ENCODE results near the gene SNCA. TPM values are rescaled to one million over a fixed set of nuclear protein-coding genes. Genes with fewer than 3 reads are reported as not detected.

SNCA gene
- total RNA-seq (not detected), polyA plus RNA-seq (not detected), total RNA-seq (0 to 0.09 (median 0) reads per million in 6 experiments)

DNA sequence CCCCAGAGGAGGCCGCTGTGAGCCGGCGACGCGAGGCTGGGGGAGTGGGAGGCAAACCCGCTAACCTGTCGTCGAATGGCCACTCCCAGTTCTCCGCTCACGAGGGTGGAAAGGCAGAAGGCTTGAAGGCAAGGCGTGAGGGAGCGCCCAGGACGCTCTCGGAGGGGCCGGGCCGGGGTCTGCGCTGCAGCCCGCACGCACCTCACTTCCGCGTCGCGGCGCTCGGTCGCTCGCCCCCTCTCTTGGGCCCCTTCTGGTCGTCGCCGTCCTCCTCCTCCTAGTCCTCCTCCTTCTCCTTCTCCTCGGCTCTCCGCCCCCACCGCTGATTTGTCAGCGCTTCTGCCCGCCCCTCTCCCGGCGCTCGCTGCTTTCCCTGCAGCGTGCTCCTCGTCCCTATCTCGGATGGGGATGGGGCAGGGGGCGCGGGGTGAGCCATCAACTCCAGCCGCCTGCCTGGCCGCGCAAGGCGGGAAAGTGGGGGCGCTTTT lies at the start of gene SNCA:
SNCA (minus strand) TSS at position 265 of the 488 bp plus-strand sequence. CDS start 1,494 bp downstream, outside the sequence.
- POLR2A ChIA-PET = no interaction called here
- H3K4me1 Mint-ChIP-seq = peaks cover 10 to 23% (median 15%) of the 10 kb centered on the region in 4 donors
- H3K9me3 Mint-ChIP-seq = no peaks in the 10 kb centered on the region
- H3K4me3 Mint-ChIP-seq = peak within 1 kb of the TSS; percentile 64 to 85 (median 80)
- ATAC-seq = peak; percentile 35 to 68
- peaks cover 0 to 1% (median 0%) of the 10 kb centered on the region in 3 donors for H3K36me3 Mint-ChIP-seq
- peak within 1 kb of the TSS in 1 of 10 donors; percentile 33 for H3K27ac Mint-ChIP-seq
- peak in 5 of 10 donors; percentile 4 to 55 (median 17) for DNase-seq
- H3K27me3 Mint-ChIP-seq = peaks cover 40 to 82% (median 49%) of the 10 kb centered on the region in 5 donors

DNA sequence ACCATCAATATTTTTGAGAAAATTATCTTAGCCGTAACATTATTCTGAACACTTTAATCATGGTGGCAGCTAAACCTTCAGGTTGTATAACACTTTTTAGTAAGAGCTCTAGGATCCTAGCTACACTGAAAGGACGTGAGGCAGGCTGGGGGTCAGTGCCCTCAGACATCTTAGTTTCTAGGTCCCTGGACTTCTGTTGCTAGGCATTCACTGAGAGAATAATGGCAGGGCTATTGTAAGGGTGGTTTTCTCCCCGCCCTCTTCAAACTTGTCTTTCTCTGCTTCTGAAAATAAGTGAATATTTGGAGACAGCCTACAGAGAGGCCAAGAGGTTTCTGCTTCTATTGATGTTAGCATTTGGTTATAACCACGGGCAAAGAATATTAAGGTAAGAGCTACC lies 42.3 kb upstream of the SNCA start:
- DNase-seq (no peak), ATAC-seq (no peak)
- Mint-ChIP-seq H3K27ac (no peak overlapping the region), H3K4me3 (no peak overlapping the region), H3K27me3 (peaks cover 0 to 3% (median 0%) of the 10 kb centered on the region in 5 donors), H3K9me3 (no peaks in the 10 kb centered on the region), H3K36me3 (no peaks in the 10 kb centered on the region), H3K4me1 (peaks cover 0 to 7% (median under 1%) of the 10 kb centered on the region in 4 donors)
- POLR2A ChIA-PET = no interaction called here

DNA sequence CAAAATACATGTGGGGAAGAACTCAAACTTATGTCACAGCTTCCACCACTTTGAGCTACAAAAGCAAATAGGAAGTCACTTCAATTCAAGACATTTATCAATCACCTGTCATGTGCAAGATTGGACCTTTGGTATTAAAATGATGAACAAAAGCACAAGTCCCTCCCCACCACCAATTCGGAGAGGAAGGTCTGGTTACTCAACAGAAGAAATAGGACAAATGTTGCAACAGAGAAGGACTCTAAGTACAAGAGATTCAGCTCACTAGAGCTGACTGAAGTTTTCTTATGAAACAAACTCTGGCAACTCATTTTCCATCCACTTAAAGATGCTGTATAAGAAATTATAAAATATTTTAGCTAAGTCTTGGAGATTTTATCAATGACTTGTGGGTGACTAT lies 41.6 kb upstream of the SNCA start:
- POLR2A ChIA-PET = no interaction called here
- peaks cover 0 to 7% (median under 1%) of the 10 kb centered on the region in 4 donors for H3K4me1 Mint-ChIP-seq
- ATAC-seq (no peak), DNase-seq (no peak)
- no peaks in the 10 kb centered on the region for H3K9me3 Mint-ChIP-seq
- no peaks in the 10 kb centered on the region for H3K36me3 Mint-ChIP-seq
- H3K4me3 Mint-ChIP-seq = no peak overlapping the region
- H3K27ac Mint-ChIP-seq = no peak overlapping the region
- H3K27me3 Mint-ChIP-seq = peaks cover 0 to 3% (median 0%) of the 10 kb centered on the region in 5 donors

DNA sequence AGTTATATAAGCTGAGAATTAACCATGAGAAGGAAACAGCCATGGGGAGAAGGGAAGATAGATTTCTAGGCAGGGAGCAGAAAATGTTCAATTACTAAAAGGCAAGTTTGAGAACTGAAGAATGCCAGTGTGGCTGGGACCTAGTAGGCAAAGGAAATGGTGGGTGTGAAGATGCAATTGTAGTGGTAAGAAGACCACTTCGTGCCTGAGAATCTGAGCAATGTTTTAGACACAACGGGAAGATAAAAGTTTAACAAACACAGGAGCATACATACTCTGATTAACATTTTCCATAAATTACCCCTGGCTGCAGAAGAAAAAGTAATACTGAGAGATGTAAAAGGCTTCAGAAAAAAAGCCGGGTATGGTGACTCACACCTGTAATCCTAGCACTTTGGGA lies 39.6 kb upstream of the SNCA start:
- H3K4me1 Mint-ChIP-seq = peaks cover 0 to 7% (median under 1%) of the 10 kb centered on the region in 4 donors
- no peak overlapping the region for H3K27ac Mint-ChIP-seq
- POLR2A ChIA-PET = no interaction called here
- ATAC-seq = no peak
- H3K4me3 Mint-ChIP-seq = no peak overlapping the region
- H3K36me3 Mint-ChIP-seq = no peaks in the 10 kb centered on the region
- peaks cover 0 to 3% (median 0%) of the 10 kb centered on the region in 5 donors for H3K27me3 Mint-ChIP-seq
- DNase-seq = no peak
- no peaks in the 10 kb centered on the region for H3K9me3 Mint-ChIP-seq

DNA sequence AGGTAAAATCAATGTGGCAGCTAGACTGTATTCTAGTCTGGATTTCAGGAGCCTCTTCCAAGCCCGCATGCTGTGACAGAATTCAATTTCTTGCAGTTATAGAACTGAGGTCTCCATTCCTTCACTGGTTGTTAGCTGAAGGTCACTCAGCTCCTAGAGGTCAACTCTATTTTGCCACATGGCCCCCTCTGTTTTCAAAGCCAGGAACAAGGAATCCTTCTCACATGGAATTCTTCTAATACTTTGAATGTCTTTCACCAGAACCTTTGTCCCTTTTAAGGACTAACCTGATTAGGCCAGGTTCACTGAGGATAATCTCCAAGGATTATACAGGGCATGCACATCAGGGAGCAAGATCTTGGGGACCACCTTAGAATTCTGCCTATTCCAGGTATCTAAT lies 34.2 kb upstream of the SNCA start:
- DNase-seq (no peak), ATAC-seq (no peak)
- Mint-ChIP-seq H3K27me3 (peaks cover 3 to 13% (median 6%) of the 10 kb centered on the region in 5 donors), H3K36me3 (peaks cover 0 to 2% (median 0%) of the 10 kb centered on the region in 3 donors), H3K4me1 (peaks cover 0 to 3% (median 0%) of the 10 kb centered on the region in 4 donors), H3K9me3 (peaks cover 0 to 2% (median 0%) of the 10 kb centered on the region in 9 donors), H3K4me3 (no peak overlapping the region), H3K27ac (peak overlapping the region in 1 of 10 donors; percentile 7)
- POLR2A ChIA-PET = no interaction called here

DNA sequence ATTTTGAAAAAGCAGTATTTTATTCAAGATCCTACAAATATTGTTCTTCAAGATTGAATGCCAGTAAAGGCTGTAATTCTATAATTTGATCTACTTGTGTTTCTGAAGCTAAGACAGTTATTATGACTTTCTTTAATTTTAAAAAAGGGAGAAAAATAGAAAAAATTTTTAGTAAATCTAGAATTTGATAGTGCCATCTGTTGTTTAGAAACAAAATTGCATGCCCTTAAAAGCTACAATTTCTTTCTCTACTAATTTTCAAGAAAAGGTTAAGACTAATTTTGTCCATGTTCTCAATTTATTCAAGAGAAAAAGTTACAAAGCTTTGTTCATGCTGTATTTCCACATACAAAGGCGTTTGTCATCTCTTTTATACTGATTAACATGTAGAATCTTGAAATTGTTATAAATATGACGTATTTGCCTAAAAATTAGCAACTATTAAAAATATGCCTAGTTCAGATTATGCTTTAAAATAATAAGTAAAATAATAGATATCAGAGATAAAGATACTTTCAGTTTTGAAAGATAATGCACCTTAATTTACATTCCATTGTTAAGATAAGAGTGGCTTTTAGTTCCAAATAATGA lies 32.1 kb upstream of the SNCA start:
- no peak overlapping the region for H3K27ac Mint-ChIP-seq
- DNase-seq = no peak
- H3K4me1 Mint-ChIP-seq = peaks cover 0 to 2% (median 0%) of the 10 kb centered on the region in 4 donors

DNA sequence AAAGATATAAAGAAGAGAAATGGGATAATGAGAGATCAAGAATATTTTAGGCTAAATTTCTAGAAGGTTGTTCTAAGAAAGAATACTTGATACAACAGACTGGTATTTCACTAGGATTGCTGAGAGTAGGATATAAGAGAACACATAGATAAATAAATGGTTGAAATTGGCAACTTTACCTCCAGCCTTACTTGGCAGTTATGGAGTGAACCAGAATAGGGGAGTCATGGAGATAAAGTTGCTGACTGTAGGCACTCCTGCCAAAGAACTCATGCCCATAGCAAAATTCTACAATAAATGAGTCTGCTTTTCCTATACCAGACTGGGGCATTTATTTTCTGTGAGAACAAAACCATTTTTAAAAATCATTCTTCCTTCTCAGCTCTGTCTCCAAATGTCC lies 31.3 kb upstream of the SNCA start:
- no peak for ATAC-seq

More for the DNA sequence above, 32.1 kb upstream of the SNCA start:
- Mint-ChIP-seq H3K27me3 (peaks cover 6 to 13% (median 8%) of the 10 kb centered on the region in 5 donors), H3K36me3 (peaks cover 0 to 2% (median 0%) of the 10 kb centered on the region in 3 donors), H3K4me3 (no peak overlapping the region), H3K9me3 (peaks cover 0 to 2% (median 0%) of the 10 kb centered on the region in 9 donors)
- ATAC-seq = no peak
- POLR2A ChIA-PET = no interaction called here

DNA sequence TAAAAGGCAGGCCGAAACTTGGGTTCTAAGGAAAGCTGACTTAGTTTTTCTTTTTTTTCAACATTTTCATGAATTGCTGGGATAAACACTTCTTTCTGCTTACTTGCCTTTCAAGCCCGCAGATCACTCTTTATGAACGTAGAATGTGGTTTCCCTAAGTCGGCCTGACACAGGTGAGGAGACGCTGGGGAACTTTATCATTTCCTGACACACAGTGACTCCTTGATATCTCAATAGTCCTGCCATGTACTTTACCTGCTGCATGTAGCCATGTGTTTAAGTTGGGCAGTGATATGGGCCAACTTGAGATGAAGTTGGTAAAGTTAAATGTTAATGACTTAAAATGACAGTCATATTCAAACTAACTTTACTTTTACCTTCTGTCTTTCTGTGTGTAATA lies 26.6 kb upstream of the SNCA start:
- H3K4me1 Mint-ChIP-seq = peaks cover 0 to 2% (median 0%) of the 10 kb centered on the region in 4 donors
- DNase-seq (no peak), ATAC-seq (peak in 1 of 2 donors; percentile 29)
- H3K9me3 Mint-ChIP-seq = peaks cover 0 to 2% (median 0%) of the 10 kb centered on the region in 9 donors
- H3K4me3 Mint-ChIP-seq = no peak overlapping the region
- H3K36me3 Mint-ChIP-seq = peaks cover 0 to 2% (median 0%) of the 10 kb centered on the region in 3 donors
- POLR2A ChIA-PET = no interaction called here
- H3K27me3 Mint-ChIP-seq = peaks cover 6 to 18% (median 12%) of the 10 kb centered on the region in 5 donors
- H3K27ac Mint-ChIP-seq = no peak overlapping the region

More for the DNA sequence above, 31.3 kb upstream of the SNCA start:
- POLR2A ChIA-PET = no interaction called here
- peaks cover 0 to 2% (median 0%) of the 10 kb centered on the region in 4 donors for H3K4me1 Mint-ChIP-seq
- peaks cover 0 to 2% (median 0%) of the 10 kb centered on the region in 9 donors for H3K9me3 Mint-ChIP-seq
- H3K36me3 Mint-ChIP-seq = peaks cover 0 to 2% (median 0%) of the 10 kb centered on the region in 3 donors
- H3K4me3 Mint-ChIP-seq = no peak overlapping the region
- no peak for DNase-seq
- peaks cover 6 to 13% (median 9%) of the 10 kb centered on the region in 5 donors for H3K27me3 Mint-ChIP-seq
- H3K27ac Mint-ChIP-seq = no peak overlapping the region

DNA sequence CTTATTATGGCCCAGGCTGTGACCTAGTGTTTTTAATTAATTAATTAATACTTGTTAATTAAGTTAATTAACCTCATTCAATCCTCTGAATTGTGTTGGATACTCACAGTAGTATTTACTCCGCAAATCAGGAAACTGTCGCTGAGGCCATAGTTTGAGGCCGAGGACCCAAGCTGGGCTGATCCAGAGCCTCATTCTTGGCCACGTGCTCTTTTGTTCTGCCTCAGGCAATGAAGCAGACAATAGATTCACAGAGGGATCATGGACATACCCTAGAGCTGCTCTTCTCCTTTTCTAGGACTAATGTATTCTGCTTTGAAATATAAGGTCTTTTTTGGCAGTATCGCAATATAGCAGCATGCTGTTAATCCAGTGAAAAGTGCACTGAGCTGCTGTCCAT lies 24.0 kb upstream of the SNCA start:
- peaks cover 0 to 2% (median 0%) of the 10 kb centered on the region in 9 donors for H3K9me3 Mint-ChIP-seq
- peaks cover 6 to 16% (median 9%) of the 10 kb centered on the region in 5 donors for H3K27me3 Mint-ChIP-seq
- no peak overlapping the region for H3K27ac Mint-ChIP-seq
- no peak for ATAC-seq
- H3K4me1 Mint-ChIP-seq = peaks cover 0 to 1% (median 0%) of the 10 kb centered on the region in 4 donors
- peaks cover 0 to 3% (median 0%) of the 10 kb centered on the region in 3 donors for H3K36me3 Mint-ChIP-seq
- H3K4me3 Mint-ChIP-seq = no peak overlapping the region
- no peak for DNase-seq
- POLR2A ChIA-PET = no interaction called here

DNA sequence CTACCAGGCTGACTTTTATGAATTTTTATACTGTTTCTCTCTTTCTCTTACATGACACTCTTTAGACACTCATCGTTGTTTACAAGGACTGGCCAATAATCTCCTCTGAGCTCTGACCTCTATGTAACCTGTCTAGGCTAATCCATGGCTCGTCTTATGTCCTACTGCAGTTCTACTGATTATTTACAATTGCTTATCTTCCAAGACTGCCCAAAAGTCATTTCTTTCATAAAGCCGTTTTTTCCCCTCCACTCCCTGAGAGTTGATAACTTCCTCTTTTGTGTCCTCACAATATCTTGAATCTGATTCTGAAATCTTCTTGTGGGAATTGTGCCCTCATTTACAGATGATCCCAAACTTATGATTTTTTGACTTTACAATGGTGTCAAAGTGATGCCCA lies 18.3 kb upstream of the SNCA start:
- POLR2A ChIA-PET = no interaction called here
- no peak for ATAC-seq
- Mint-ChIP-seq H3K4me3 (no peak overlapping the region), H3K36me3 (peaks cover 0 to 6% (median 3%) of the 10 kb centered on the region in 3 donors), H3K27ac (no peak overlapping the region), H3K9me3 (peaks cover 0 to 8% (median 2%) of the 10 kb centered on the region in 9 donors), H3K4me1 (no peaks in the 10 kb centered on the region), H3K27me3 (peaks cover 0 to 29% (median 10%) of the 10 kb centered on the region in 5 donors)
- DNase-seq = no peak

DNA sequence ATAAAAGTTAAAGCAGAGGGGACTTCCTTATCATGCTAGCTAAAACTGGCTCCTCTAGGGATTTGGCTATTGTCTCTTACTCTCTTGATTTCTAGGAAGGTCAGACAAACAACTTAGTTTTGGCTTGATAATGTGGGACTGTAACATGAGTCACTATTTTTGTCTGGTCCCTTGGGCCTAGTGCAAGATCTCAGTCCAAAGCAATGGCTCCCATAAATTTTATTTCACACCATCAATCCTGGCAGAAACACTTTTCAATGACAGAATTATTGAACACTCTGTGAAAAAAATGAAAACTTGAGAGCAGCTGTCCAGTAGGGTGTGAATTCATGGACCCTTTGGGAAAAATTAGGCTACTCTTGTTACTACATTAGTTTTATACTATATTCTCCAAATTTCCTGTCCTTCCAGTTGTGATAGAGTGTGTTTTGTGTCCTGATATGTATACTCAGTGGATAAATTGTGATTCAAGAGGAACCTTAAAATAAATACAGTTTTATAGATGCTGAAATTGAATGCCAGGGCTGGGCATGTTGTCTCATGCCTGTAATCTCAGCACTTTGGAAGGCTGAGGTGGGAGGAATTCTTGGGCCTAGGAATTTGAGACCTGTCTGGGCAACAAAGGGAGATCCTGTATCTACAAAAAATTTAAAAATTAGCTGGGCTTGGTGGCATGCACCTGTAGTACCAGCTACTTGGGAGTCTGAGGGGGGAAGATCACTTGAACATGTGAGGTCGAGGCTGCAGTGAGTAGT lies 10.8 kb upstream of the SNCA start:
- Mint-ChIP-seq H3K36me3 (peaks cover 0 to 17% (median 2%) of the 10 kb centered on the region in 3 donors), H3K27me3 (peaks cover 0 to 4% (median 0%) of the 10 kb centered on the region in 5 donors), H3K9me3 (peaks cover 0 to 21% (median 5%) of the 10 kb centered on the region in 9 donors), H3K27ac (no peak overlapping the region), H3K4me1 (no peaks in the 10 kb centered on the region), H3K4me3 (no peak overlapping the region)
- POLR2A ChIA-PET = no interaction called here
- DNase-seq (no peak), ATAC-seq (no peak)

DNA sequence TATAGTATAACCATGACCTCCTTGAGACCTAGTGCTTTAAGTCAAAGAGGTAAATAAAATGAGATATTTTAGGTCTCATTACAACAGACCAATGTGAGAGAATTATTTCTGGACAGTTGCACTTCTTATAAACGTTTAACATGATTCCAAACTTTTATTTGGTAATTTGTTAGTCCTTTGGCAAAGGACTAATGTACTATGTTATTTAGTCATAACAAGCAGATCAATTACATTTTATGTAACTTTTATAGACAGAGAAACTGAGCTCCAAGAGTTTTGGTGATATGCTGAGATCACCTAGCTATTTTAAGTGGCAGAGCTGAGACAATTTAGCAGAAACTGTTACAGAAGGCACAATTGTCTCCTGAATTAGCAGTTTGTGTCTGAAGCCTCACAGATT lies 2.6 kb upstream of the SNCA start:
- Mint-ChIP-seq H3K4me1 (peaks cover 10 to 23% (median 15%) of the 10 kb centered on the region in 4 donors), H3K27me3 (peaks cover 38 to 77% (median 43%) of the 10 kb centered on the region in 5 donors), H3K9me3 (no peaks in the 10 kb centered on the region), H3K27ac (no peak overlapping the region), H3K4me3 (no peak overlapping the region), H3K36me3 (peaks cover 0 to 1% (median 0%) of the 10 kb centered on the region in 3 donors)
- POLR2A ChIA-PET = no interaction called here
- no peak for ATAC-seq
- DNase-seq = no peak
